PC-3 (cell line): Measurements from ENCODE around the gene TUBGCP6. TPM values are rescaled to one million over a fixed set of nuclear protein-coding genes. Genes with fewer than 3 reads are reported as not detected.

ENCODE experiments used
- ATAC-seq: fragments of 200-7000 bp; cut with Tn5 transposase; 2 replicates; pipeline ENCODE4 v1.9.1; 2020; ENCODE audit warnings: mild to moderate bottlenecking, moderate library complexity
- BruUV-seq: library from RNA; stranded (reverse); fragments of 400-500 nt; replicated peaks from 2 replicates; lab custom pipeline; 2021; lab: Mats Ljungman, UMichigan
- CTCF ChIA-PET: fragments of 300-600 bp; sonication (Branson Sonifier 250); formaldehyde crosslinking; loops from one replicate; lab custom pipeline; 2022; ENCODE audit warnings: antibody characterized with exemption; lab: Charles Lee
- POLR2A ChIA-PET: fragments of 300-600 bp; sonication (Branson Sonifier 250); formaldehyde crosslinking; loops from one replicate; lab custom pipeline; 2022; ENCODE audit warnings: antibody characterized with exemption; ENCODE audit not compliant: unreplicated experiment; lab: Charles Lee
- DNase-seq: peaks from one replicate; pipeline ENCODE4 v3.0.0-alpha.2; 2015
- H2AFZ ChIP-seq: fragments of 300-600 bp; sonication (generic); 2 replicates; pipeline ENCODE4 v1.6.0; 2016; ENCODE audit warnings: antibody characterized with exemption, low read length
- H3F3A ChIP-seq: fragments of 300-600 bp; sonication (generic); one replicate; pipeline ENCODE4 v1.6.0; 2017; ENCODE audit warnings: antibody characterized with exemption, low read length, control low read depth, mild to moderate bottlenecking; ENCODE audit not compliant: unreplicated experiment
- H3K27ac ChIP-seq: fragments of 300-600 bp; sonication (generic); 2 replicates; pipeline ENCODE4 v1.5.1; 2016; ENCODE audit warnings: mild to moderate bottlenecking, low read length
- H3K27me3 ChIP-seq: fragments of 300-600 bp; sonication (generic); 2 replicates; pipeline ENCODE4 v1.6.1; 2016; ENCODE audit warnings: low read length, mixed read lengths
- H3K36me3 ChIP-seq: fragments of 300-600 bp; sonication (generic); 2 replicates; pipeline ENCODE4 v1.6.1; 2016; ENCODE audit warnings: low read depth, mixed run types, low read length, mixed read lengths
- H3K4me1 ChIP-seq: fragments of 300-600 bp; sonication (generic); 2 replicates; pipeline ENCODE4 v1.5.1; 2016; ENCODE audit warnings: low read length; ENCODE audit not compliant: insufficient read depth
- H3K4me2 ChIP-seq: fragments of 300-600 bp; sonication (generic); 2 replicates; pipeline ENCODE4 v1.6.0; 2016; ENCODE audit warnings: low read length
- H3K4me3 ChIP-seq: fragments of 300-600 bp; sonication (generic); 2 replicates; pipeline ENCODE4 v1.5.1; 2016; ENCODE audit warnings: mild to moderate bottlenecking, low read length, mixed read lengths
- H3K79me2 ChIP-seq: fragments of 300-600 bp; sonication (generic); 2 replicates; pipeline ENCODE4 v1.6.1; 2017; ENCODE audit warnings: low read length, mixed read lengths
- H3K9ac ChIP-seq: fragments of 300-600 bp; sonication (generic); 2 replicates; pipeline ENCODE4 v1.6.0; 2016; ENCODE audit warnings: mild to moderate bottlenecking, low read length
- H3K9me2 ChIP-seq: fragments of 300-600 bp; sonication (generic); replicated peaks from 2 replicates; pipeline ENCODE4 v1.6.1; 2016; ENCODE audit warnings: mixed run types, low read length, mixed read lengths
- H3K9me3 ChIP-seq: fragments of 300-600 bp; sonication (generic); 2 replicates; pipeline ENCODE4 v1.6.1; 2016; ENCODE audit warnings: low read length, mixed read lengths
- H4K20me1 ChIP-seq: fragments of 300-600 bp; sonication (generic); 2 replicates; pipeline ENCODE4 v1.6.1; 2016; ENCODE audit warnings: low read length, mixed read lengths
- CTCF ChIP-seq: fragments of 300-600 bp; sonication (generic); conservative IDR thresholded peaks from 2 replicates; pipeline ENCODE4 v1.5.1; 2017; ENCODE audit warnings: antibody characterized with exemption, low read depth, mild to moderate bottlenecking, low read length
- EZH2 ChIP-seq: fragments of 300-600 bp; sonication (generic); IDR thresholded peaks from one replicate; pipeline ENCODE4 v1.6.1; 2017; ENCODE audit warnings: antibody characterized with exemption, mild to moderate bottlenecking, low read length; ENCODE audit not compliant: unreplicated experiment
- EZH2phosphoT487 ChIP-seq: fragments of 300-600 bp; sonication (generic); IDR thresholded peaks from 2 replicates; pipeline ENCODE4 v1.6.1; 2018; ENCODE audit warnings: mild to moderate bottlenecking, antibody characterized with exemption, low read length, borderline replicate concordance
- intact Hi-C: fragments of 100-400 bp; cut with micrococcal nuclease; formaldehyde crosslinking; loops from 2 replicates; pipeline ENCODE4 v1.9.0; 2023
- total RNA-seq: library from RNA; depleted of rRNA; stranded (reverse); fragments of >200 nt; gene quantifications from 2 replicates; pipeline ENCODE4 v1.2.3, GENCODE V29; 2014

The TUBGCP6 gene
- total RNA-seq, 1 experiment from 2014 or later, result 32.1 TPM

DNA sequence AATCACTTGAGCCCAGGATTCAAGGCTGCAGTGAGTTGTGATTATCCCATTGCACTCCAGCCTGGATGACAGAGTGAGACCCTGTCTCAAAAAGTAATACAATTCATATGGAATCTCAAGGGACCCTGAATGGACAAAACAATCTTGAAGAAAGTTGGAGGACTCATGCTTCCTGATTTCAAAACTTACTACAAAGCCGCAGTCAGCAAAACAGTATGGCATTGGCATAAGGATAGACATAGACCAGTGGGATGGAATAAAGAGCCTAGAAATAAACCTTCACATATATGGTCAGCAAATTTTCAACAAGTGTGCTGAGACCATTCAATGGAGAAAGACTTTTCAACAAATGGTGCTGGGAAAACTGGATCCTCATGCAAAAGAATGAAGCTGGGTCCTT, 41.5 kb downstream of the TUBGCP6 start:
- Histone ChIP-seq H3K9me3 (no peaks in the 10 kb centered on the region), H3K9ac (no peak overlapping the region), H3K4me1 (peaks cover 3% of the 10 kb centered on the region), H2AFZ (no peak overlapping the region), H3F3A (no peaks in the 10 kb centered on the region), H4K20me1 (no peaks in the 10 kb centered on the region), H3K4me3 (no peak overlapping the region), H3K4me2 (no peak overlapping the region), H3K27me3 (no peaks in the 10 kb centered on the region), H3K9me2 (no peaks in the 10 kb centered on the region), H3K36me3 (no peaks in the 10 kb centered on the region), H3K79me2 (peaks cover 25% of the 10 kb centered on the region), H3K27ac (no peak overlapping the region)
- intact Hi-C loops, result no loop called here
- no TSS peak for BruUV-seq
- TF ChIP-seq EZH2phosphoT487 (no peak), CTCF (no peak), EZH2 (no peak)
- ATAC-seq, result no peak
- ChIA-PET CTCF (no interaction called here), POLR2A (no interaction called here)
- DNase-seq, result no peak

DNA sequence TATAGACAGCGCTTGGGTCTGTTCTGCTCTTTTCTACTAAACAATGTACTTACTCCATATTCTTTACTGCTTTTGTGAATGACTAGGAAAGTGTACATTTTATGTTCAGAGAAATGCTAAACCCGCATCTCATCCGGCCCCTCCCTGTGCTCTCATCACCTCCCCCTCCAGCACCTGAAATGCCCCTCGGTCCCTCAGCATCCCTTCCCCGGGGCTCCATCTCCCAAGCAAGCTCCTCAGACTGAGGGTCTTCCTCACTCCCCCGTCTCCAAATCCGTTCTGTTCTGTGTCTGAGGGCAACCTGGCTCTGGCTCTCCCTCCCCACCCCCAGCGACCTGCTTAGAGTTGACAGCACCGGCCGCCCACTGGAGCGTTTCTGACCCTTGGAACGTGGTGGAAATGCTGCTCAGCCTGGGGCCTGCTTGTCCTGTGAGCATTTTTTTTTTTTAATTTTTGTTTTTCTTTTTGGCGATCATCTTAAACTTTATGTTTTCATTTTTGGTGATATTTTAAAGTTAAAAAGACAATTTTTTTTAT, 42.6 kb downstream of the TUBGCP6 start:
- no peak for ATAC-seq

More for the DNA sequence above, 42.6 kb downstream of the TUBGCP6 start:
- Histone ChIP-seq H2AFZ (no peak overlapping the region), H3F3A (no peaks in the 10 kb centered on the region), H3K4me2 (peak overlapping the region; percentile 97), H3K27me3 (no peaks in the 10 kb centered on the region), H4K20me1 (no peaks in the 10 kb centered on the region), H3K27ac (no peak overlapping the region), H3K9ac (peak overlapping the region; percentile 73), H3K79me2 (peaks cover 25% of the 10 kb centered on the region), H3K4me3 (peak overlapping the region; percentile 89), H3K9me2 (no peaks in the 10 kb centered on the region), H3K36me3 (no peaks in the 10 kb centered on the region), H3K9me3 (no peaks in the 10 kb centered on the region), H3K4me1 (peaks cover 3% of the 10 kb centered on the region)
- intact Hi-C loops, result no loop called here
- no peak for TF ChIP-seq CTCF
- BruUV-seq, result no TSS peak
- CTCF ChIA-PET, result no interaction called here
- DNase-seq, result no peak
- POLR2A ChIA-PET, result no interaction called here
